ENCODE data around the gene TMEM260. TPM values are rescaled to one million over a fixed set of nuclear protein-coding genes. Genes with fewer than 3 reads are reported as not detected.

TMEM260 gene
- total RNA-seq, 1 experiment from 2014 or later = 17.8 TPM

GRCh38 chr14:56581041-56581727 is 1.6 kb downstream of the TMEM260 start:
- Histone ChIP-seq H3K27me3 (ENCODE audit: low read length) (peaks cover 21% of the 10 kb centered on the region; the same call in 1 of the 2 replicates), H3K79me2 (ENCODE audit: low read length) (peaks cover 40% of the 10 kb centered on the region), H3K9me2 (replicated peaks; ENCODE audit: low read length) (no peaks in the 10 kb centered on the region), H4K20me1 (ENCODE audit: low read length) (peaks cover 25% of the 10 kb centered on the region; the same call in 1 of the 2 replicates), H3K9ac (ENCODE audit: low read length) (no peak overlapping the region), H3K4me1 (ENCODE audit: insufficient read depth, low read length) (peaks cover 54% of the 10 kb centered on the region), H3K36me3 (ENCODE audit: low read depth, low read length) (no peaks in the 10 kb centered on the region), H3F3A (ENCODE audit: low read length, unreplicated experiment) (peaks cover 13% of the 10 kb centered on the region), H3K9me3 (ENCODE audit: low read length) (no peaks in the 10 kb centered on the region), H2AFZ (ENCODE audit: low read length) (no peak overlapping the region), H3K4me2 (ENCODE audit: low read length) (peak overlapping the region; percentile 88), H3K4me3 (ENCODE audit: low read length) (peak overlapping the region; percentile 81), H3K27ac (ENCODE audit: low read length) (no peak overlapping the region)
- intact Hi-C loops (cut with micrococcal nuclease) = loop anchor here (5.0 to 10.0 kb wide), 3 partner anchors 714 to 1514 kb away; partner anchors contain the start of gene NAA30
- DNase-seq = no peak
- CTCF ChIA-PET = interaction anchor here (0.6 kb wide), 2 partner anchors 648 to 736 kb away, joined by 3 read pairs; no protein-coding TSS in a partner anchor
- no peak for TF ChIP-seq CTCF (conservative IDR thresholded peaks at IDR 0.05; ENCODE audit: low read depth, low read length)
- no peak for TF ChIP-seq EZH2phosphoT487 (IDR thresholded peaks at IDR 0.05; ENCODE audit: borderline replicate concordance, low read length)
- TF ChIP-seq EZH2 (IDR thresholded peaks at IDR 0.05; ENCODE audit: low read length, unreplicated experiment) = no peak
- no TSS peak for BruUV-seq (replicated peaks)
- POLR2A ChIA-PET (ENCODE audit: unreplicated experiment) = no interaction called here
- ATAC-seq = no peak

- DNase-seq (peak; percentile 99), ATAC-seq (peak; percentile 87)
- Histone ChIP-seq H2AFZ (ENCODE audit: low read length) (no peak overlapping the region), H3K36me3 (ENCODE audit: low read depth, low read length) (no peaks in the 10 kb centered on the region; the same call in 1 of the 2 replicates), H4K20me1 (ENCODE audit: low read length) (peaks cover 25% of the 10 kb centered on the region; the same call in 1 of the 2 replicates), H3K9me2 (replicated peaks; ENCODE audit: low read length) (no peaks in the 10 kb centered on the region), H3K9ac (ENCODE audit: low read length) (peak overlapping the region; percentile 11), H3F3A (ENCODE audit: low read length, unreplicated experiment) (peaks cover 13% of the 10 kb centered on the region), H3K79me2 (ENCODE audit: low read length) (peaks cover 31% of the 10 kb centered on the region), H3K4me3 (ENCODE audit: low read length) (no peak overlapping the region), H3K4me1 (ENCODE audit: insufficient read depth, low read length) (peaks cover 52% of the 10 kb centered on the region), H3K4me2 (ENCODE audit: low read length) (peak overlapping the region; percentile 50), H3K27me3 (ENCODE audit: low read length) (no peaks in the 10 kb centered on the region), H3K9me3 (ENCODE audit: low read length) (no peaks in the 10 kb centered on the region), H3K27ac (ENCODE audit: low read length) (peak overlapping the region; percentile 75)
- BruUV-seq (replicated peaks) = no TSS peak
- intact Hi-C loops (cut with micrococcal nuclease) = loop anchor here (1.0 to 10.0 kb wide), 4 partner anchors 24 to 1509 kb away; no protein-coding TSS in a partner anchor
- CTCF ChIA-PET = interaction anchor here (0.8 kb wide), 1 partner anchor 18 kb away, joined by 3 read pairs; no protein-coding TSS in a partner anchor
- POLR2A ChIA-PET (ENCODE audit: unreplicated experiment) = interaction anchor here (0.7 kb wide), 1 partner anchor 1538 kb away, joined by 5 read pairs; no protein-coding TSS in a partner anchor
- TF ChIP-seq EZH2phosphoT487 (IDR thresholded peaks at IDR 0.05; ENCODE audit: borderline replicate concordance, low read length) = no peak
- TF ChIP-seq EZH2 (IDR thresholded peaks at IDR 0.05; ENCODE audit: low read length, unreplicated experiment) = no peak
- TF ChIP-seq CTCF (conservative IDR thresholded peaks at IDR 0.05; ENCODE audit: low read depth, low read length) = peak; percentile 79
These were observed 6.0 kb downstream of the TMEM260 start for GRCh38 chr14:56585461-56586084.
